ENCODE results near the gene ATP6V0B. TPM values are rescaled to one million over a fixed set of nuclear protein-coding genes. Genes with fewer than 3 reads are reported as not detected.

Gene ATP6V0B
- total RNA-seq, 1 donor from 2014 or later = 79.4 TPM

- DNase-seq (ENCODE audit: low spot score) (no peak), ATAC-seq (no peak)
- intact Hi-C loops (cut with DNase I) = no loop called here
Observed at GRCh38 chr1:44016041-44016889, 41.5 kb downstream of the ATP6V0B start.

- ATAC-seq (no peak), DNase-seq (ENCODE audit: low spot score) (no peak)
- intact Hi-C loops (cut with DNase I) = no loop called here
Observed at GRCh38 chr1:44016890-44017400, 42.2 kb downstream of the ATP6V0B start.

- intact Hi-C loops (cut with DNase I) = no loop called here
Observed at GRCh38 chr1:44019466-44019948, 44.7 kb downstream of the ATP6V0B start.

DNA sequence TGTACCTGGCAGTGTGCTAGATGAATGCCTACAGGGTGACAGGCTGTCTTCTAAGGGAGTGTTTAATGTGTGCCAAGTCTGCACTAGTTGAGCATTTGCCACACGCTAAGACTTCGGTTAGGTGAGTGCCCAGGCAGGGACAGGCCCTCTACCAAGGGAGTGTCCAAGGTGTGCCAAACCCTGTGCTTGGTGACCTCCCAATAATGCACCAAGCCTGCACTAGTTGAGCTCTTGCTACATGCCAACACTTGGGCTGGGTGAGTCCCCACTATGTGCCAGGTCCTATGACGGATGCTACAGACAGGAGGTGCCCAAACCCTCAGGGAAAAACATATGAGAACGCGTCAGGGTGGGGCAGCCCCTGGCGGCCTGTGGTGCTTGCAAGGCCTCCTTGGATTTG lies 45.7 kb downstream of the ATP6V0B start:
- ATAC-seq (no peak), DNase-seq (ENCODE audit: low spot score) (no peak)
- intact Hi-C loops (cut with DNase I) = no loop called here

More at GRCh38 chr1:44019466-44019948, 44.7 kb downstream of the ATP6V0B start:
- ATAC-seq (no peak), DNase-seq (ENCODE audit: low spot score) (no peak)

DNA sequence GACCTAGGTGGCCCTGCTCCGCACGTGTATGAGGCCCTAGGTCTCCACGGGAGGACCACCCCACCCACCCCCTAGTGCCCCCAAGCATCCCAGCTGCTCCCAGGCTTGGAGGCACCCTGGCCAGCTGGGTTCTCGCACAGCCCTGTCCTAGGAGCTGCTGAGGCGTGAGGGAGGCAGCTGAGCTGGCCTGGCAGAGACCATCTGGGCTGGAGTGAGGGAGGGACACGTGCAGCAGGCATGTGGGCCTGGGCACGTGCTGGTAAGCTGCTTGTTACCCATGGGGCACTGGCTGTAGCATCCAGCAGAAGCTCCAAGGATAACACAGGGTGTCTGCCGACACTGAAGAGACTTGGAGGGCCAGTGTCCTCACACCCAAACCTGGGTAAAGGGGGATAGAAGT lies 46.4 kb downstream of the ATP6V0B start:
- intact Hi-C loops (cut with DNase I) = no loop called here
- DNase-seq (ENCODE audit: low spot score) (no peak), ATAC-seq (no peak)

DNA sequence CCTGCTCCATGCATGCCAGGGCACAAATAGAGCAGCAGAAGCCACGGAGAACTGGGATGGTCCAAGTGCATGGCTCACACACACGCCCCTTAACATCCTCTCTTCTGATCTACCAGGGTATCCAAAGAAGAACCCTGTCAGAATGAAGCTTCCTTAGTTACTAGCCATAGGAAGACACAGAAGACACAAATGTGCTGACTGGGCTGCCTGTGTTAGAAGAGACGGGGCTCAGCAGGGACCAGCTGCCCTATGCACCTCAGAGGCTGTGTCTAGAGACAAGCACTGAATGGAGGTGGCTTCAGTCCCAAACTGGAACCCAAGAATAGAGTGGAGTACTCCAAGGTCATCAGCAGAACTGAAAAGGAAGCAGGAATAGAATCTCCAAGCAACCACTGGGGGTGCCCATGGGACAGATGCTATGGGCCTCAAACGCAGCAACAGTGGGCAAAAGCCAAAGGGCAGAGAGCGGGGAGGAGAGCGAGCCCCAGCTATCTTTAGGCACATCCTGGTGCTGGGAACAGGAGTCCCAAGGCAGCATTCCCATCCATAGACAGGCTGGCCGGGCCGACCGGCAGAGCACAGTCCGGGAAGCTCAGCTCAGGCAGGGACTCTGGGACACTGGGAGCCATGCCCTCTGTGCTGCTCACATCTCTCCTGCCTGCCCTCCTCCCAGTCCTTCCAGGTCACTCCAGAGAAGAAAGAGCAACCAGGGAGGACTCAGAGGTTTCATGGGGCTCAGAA lies 47.0 kb downstream of the ATP6V0B start:
- intact Hi-C loops (cut with DNase I) = no loop called here
- ATAC-seq (peak; percentile 15), DNase-seq (ENCODE audit: low spot score) (no peak)

DNA sequence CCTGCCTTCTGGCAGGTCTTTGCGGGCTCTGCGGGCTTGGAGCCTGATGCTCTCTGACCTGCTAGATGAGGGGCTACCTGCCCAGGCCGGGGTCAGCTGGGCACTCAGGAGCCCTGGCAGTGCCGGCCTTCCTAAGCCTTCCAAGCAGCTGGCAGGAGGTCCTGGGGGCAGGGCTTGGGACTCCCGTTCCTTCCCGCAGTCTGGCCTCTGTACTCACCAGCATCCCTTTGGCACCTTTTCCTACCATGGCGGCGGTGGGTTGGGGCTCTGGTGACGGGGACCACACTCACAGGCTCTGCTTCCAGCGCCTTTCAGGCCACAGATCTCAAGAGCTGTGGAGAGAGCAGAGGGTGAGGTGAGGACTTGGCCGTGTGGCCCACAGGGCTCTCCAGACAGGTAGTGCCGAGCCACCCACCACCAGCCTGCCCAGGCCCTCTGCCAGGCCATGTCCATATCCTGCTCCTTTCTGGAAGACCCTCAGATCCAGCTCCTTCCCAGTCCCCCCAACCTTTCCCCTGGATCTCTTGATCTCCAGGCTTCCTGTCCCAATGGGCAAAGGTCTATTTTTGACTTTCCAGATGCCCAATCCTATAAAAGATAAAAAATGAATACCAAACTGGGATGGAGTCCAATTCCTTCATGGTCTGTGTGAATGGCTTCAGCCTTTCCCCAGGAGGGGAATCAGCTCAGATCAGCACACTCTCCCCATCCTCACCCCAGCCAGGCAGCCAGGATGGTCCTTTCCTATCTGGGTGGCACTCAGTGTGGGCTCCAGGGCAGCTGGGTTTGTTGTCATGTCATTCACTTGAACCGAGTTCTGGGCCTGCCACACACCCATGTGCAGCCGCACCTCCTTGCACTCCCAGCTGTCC lies 49.5 kb downstream of the ATP6V0B start:
- ATAC-seq (no peak), DNase-seq (ENCODE audit: low spot score) (no peak)
- intact Hi-C loops (cut with DNase I) = no loop called here

- intact Hi-C loops (cut with DNase I) = no loop called here
- no peak for DNase-seq (ENCODE audit: low spot score)
- no peak for ATAC-seq
Observed at GRCh38 chr1:44024903-44025525, 50.3 kb downstream of the ATP6V0B start.

- ATAC-seq = no peak
- no peak for DNase-seq (ENCODE audit: low spot score)
- intact Hi-C loops (cut with DNase I) = no loop called here
Observed at GRCh38 chr1:44025816-44026215, 51.1 kb downstream of the ATP6V0B start.

- intact Hi-C loops (cut with DNase I) = no loop called here
- DNase-seq (ENCODE audit: low spot score) = no peak
- no peak for ATAC-seq
Observed at GRCh38 chr1:44027320-44027719, 52.6 kb downstream of the ATP6V0B start.

Other genes starting within 250 kb of the ATP6V0B start
- 0.94 TPM for gene ARTN, start 41.2 kb upstream of the ATP6V0B start, total RNA-seq
- gene IPO13, start 28.0 kb upstream of the ATP6V0B start, total RNA-seq = 29.0 TPM
- 12.0 TPM for gene DPH2, start 5.0 kb upstream of the ATP6V0B start, total RNA-seq
- gene B4GALT2, start 4.2 kb downstream of the ATP6V0B start, total RNA-seq = 26.5 TPM
- 5.4 TPM for gene CCDC24, start 16.6 kb downstream of the ATP6V0B start, total RNA-seq
- gene SLC6A9, start 56.5 kb downstream of the ATP6V0B start, total RNA-seq = 6.5 TPM
- gene KLF17, start 143.9 kb downstream of the ATP6V0B start, total RNA-seq = not detected
- not detected for gene KLF18, start 166.7 kb downstream of the ATP6V0B start, total RNA-seq
- gene DMAP1, start 238.5 kb downstream of the ATP6V0B start, total RNA-seq = 35.9 TPM

Data from sciatic nerve (tissue), 2 donors.